BLaER1 treated with 17β-estradiol and CSF1 and Interleukin-3, amounts not matched to agents 10 nM and 100 nM (cell line): ENCODE results near the gene TRAPPC10.
"Not testable (repeated sequence)": the region's sequence is repeated elsewhere in the genome, so short reads cannot be mapped to it uniquely, and the experiment has no call there.

Experiments used
- H3K27ac ChIP-seq, 11 experiments: shearing (Covaris generic); formaldehyde crosslinking; 2 replicates each; pipeline ENCODE4 v1.8.1; 2022
- H3K27me3 ChIP-seq, 11 experiments: shearing (Covaris generic); formaldehyde crosslinking; 2 replicates each; pipeline ENCODE4 v1.8.1; 2022
- H3K36me3 ChIP-seq, 11 experiments: shearing (Covaris generic); formaldehyde crosslinking; 2 replicates each; pipeline ENCODE4 v1.8.1; 2022
- H3K4me1 ChIP-seq, 10 experiments: shearing (Covaris generic); formaldehyde crosslinking; 2 replicates each; pipeline ENCODE4 v1.8.1; 2022
- H3K4me2 ChIP-seq, 11 experiments: shearing (Covaris generic); formaldehyde crosslinking; 2 replicates each; pipeline ENCODE4 v1.8.1; 2022
- H3K4me3 ChIP-seq, 10 experiments: shearing (Covaris generic); formaldehyde crosslinking; 2 replicates each; pipeline ENCODE4 v1.8.1; 2022
- H3K9ac ChIP-seq, 11 experiments: shearing (Covaris generic); formaldehyde crosslinking; 2 replicates each; pipeline ENCODE4 v1.8.1; 2022
- H3K9me3 ChIP-seq, 11 experiments: shearing (Covaris generic); formaldehyde crosslinking; replicated peaks in 1 of 11; 2 replicates each; pipeline ENCODE4 v1.8.1; 2022
- H4K20me1 ChIP-seq, 11 experiments: shearing (Covaris generic); formaldehyde crosslinking; 2 replicates each; pipeline ENCODE4 v1.8.1; 2022
- Cebpa-rat ChIP-seq, 11 experiments: shearing (Covaris generic); IDR thresholded peaks; 2 replicates each; pipeline ENCODE4 v1.8.1; 2022

TRAPPC10 gene

DNA sequence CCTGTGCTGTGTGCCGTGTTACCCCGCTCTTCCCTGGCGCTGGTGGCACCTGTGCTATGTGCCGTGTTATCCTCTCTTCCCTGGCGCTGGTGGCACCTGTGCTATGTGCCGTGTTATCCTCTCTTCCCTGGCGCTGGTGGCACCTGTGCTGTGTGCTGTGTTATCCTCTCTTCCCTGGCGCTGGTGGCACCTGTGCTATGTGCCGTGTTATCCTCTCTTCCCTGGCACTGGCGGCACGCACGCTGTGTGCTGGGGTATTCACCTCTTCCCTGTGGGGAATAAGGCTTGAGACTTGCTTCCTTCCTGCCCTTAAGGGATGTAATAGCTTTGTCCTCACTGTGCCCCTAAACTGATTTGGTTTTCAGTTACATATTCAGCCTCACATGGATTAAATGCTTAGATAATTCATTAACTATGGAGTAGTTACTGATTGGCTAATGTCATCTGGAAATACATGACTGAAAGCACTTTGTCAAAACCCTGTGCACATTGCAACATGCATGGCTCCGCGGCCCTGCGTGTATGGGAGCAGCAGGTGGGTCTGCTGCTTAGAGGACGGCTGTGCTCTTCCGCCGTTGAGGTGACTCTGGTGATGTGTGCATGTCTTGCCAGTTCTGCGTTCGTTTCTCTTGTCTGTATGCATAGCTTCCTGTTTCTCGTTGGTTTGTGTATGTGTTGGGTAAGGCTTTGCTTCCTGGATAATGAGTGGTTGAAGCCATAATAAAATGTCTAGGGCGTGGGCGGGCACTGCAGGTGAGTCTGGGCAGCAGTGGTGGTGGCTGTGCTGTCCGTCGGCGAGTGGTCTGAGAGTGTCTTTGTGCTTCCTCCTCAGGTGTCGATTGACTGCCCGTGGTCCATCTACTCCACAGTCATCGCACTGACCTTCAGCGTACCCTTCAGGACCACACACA is 77.1 kb downstream of the TRAPPC10 start:
- 0 out of 22 replicates have a peak, but pooled peaks of 1 of the 11 experiments have one; percentile 25 for TF ChIP-seq Cebpa-rat (IDR thresholded peaks at IDR 0.05)
- H3K9ac ChIP-seq, result 0 out of 22 replicates have a peak overlapping the region, but pooled peaks of 1 of the 11 experiments have one; percentile 40
- peaks cover 28 to 81% (median 61%) of the 10 kb centered on the region in 11 experiments; a peak in 21 of 22 replicates for H4K20me1 ChIP-seq
- H3K4me3 ChIP-seq, result no peak overlapping the region
- peak overlapping the region in 10 of 11 experiments; percentile 3 to 91 (median 70); a peak in 19 of 22 replicates for H3K4me2 ChIP-seq
- peaks cover 20 to 56% (median 46%) of the 10 kb centered on the region in 10 experiments; a peak in 19 of 20 replicates for H3K4me1 ChIP-seq
- H3K36me3 ChIP-seq, result peaks cover 73 to 100% (median 98%) of the 10 kb centered on the region in 11 experiments
- no peaks in the 10 kb centered on the region for H3K9me3 ChIP-seq
- H3K27ac ChIP-seq, result peak overlapping the region in 8 of 11 experiments; percentile 3 to 55 (median 42); a peak in 14 of 22 replicates
- H3K27me3 ChIP-seq, result no peaks in the 10 kb centered on the region; a peak in 1 of 22 replicates

DNA sequence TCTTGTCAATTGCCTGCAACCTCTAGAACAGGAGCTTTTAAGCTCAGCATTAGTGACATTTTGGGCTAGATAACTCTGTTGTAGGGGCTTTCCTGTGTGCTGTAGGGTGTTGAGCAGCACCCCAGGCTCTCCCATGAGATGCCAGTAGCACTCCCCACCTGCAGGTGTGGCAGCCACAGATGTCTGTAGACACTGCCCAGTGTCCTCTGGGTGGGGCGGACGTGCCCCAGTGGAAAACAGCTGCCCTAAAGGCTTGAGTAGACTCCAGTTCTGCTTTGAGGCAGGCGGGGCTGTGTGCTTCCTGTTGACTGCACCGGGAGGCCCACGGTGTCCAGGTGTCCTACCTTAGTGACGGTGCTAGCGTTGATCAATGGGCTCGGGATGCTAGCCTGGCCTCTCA is 78.2 kb downstream of the TRAPPC10 start:
- no peak for TF ChIP-seq Cebpa-rat (IDR thresholded peaks at IDR 0.05)
- peaks cover 71 to 100% (median 95%) of the 10 kb centered on the region in 11 experiments for H3K36me3 ChIP-seq
- H3K4me1 ChIP-seq, result peaks cover 20 to 51% (median 43%) of the 10 kb centered on the region in 10 experiments; a peak in 19 of 20 replicates
- H3K9ac ChIP-seq, result peak overlapping the region in 3 of 11 experiments; percentile 4 to 40 (median 12); a peak in 4 of 22 replicates
- H3K27me3 ChIP-seq, result no peaks in the 10 kb centered on the region; a peak in 1 of 22 replicates
- peak overlapping the region in 8 of 11 experiments; percentile 61 to 91 (median 71); a peak in 16 of 22 replicates for H3K4me2 ChIP-seq
- peaks cover 28 to 70% (median 52%) of the 10 kb centered on the region in 11 experiments; a peak in 21 of 22 replicates for H4K20me1 ChIP-seq
- peak overlapping the region in 1 of 10 experiments; percentile 0; a peak in 1 of 20 replicates for H3K4me3 ChIP-seq
- H3K9me3 ChIP-seq, result no peaks in the 10 kb centered on the region
- peak overlapping the region in 7 of 11 experiments; percentile 9 to 55 (median 43); a peak in 11 of 22 replicates for H3K27ac ChIP-seq

- Histone ChIP-seq H3K9ac (no peak overlapping the region), H4K20me1 (peaks cover 19 to 51% (median 33%) of the 10 kb centered on the region in 11 experiments; a peak in 21 of 22 replicates), H3K27ac (no peak overlapping the region), H3K4me2 (no peak overlapping the region), H3K9me3 (no peaks in the 10 kb centered on the region), H3K27me3 (no peaks in the 10 kb centered on the region; a peak in 1 of 22 replicates), H3K4me1 (peaks cover 14 to 36% (median 34%) of the 10 kb centered on the region in 10 experiments; a peak in 19 of 20 replicates), H3K36me3 (peaks cover 58 to 84% (median 80%) of the 10 kb centered on the region in 11 experiments), H3K4me3 (no peak overlapping the region)
- no peak for TF ChIP-seq Cebpa-rat (IDR thresholded peaks at IDR 0.05)
Observed at GRCh38 chr21:44092211-44092610, 80.1 kb downstream of the TRAPPC10 start.

DNA sequence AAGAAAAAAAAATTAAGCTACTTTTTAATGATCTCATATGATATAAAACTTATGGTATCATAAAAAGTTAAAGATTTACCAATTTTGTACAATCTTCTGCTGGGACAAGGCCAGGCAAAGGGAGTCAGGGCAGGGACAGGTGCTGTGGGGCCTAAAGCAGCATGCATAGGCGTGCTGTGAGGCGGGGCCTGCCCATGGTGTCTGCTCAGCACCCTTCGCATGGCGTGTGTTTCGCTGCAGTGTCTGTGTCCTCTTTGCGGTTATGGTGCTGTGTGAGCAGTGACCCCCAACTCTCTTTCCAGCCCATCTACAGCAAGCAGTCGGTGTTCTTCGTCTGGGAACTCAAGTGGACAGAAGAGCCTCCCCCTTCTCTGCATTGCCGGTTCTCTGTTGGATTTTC is 81.7 kb downstream of the TRAPPC10 start:
- Histone ChIP-seq H3K9ac (no peak overlapping the region), H3K4me3 (no peak overlapping the region), H3K27ac (no peak overlapping the region), H3K9me3 (no peaks in the 10 kb centered on the region), H4K20me1 (peaks cover 3 to 36% (median 18%) of the 10 kb centered on the region in 11 experiments; a peak in 20 of 22 replicates), H3K36me3 (peaks cover 50 to 69% (median 66%) of the 10 kb centered on the region in 11 experiments), H3K27me3 (no peaks in the 10 kb centered on the region; a peak in 1 of 22 replicates), H3K4me2 (no peak overlapping the region), H3K4me1 (peaks cover 10 to 20% (median 19%) of the 10 kb centered on the region in 10 experiments; a peak in 18 of 20 replicates)
- no peak for TF ChIP-seq Cebpa-rat (IDR thresholded peaks at IDR 0.05)

- H3K9me3 ChIP-seq, result no peaks in the 10 kb centered on the region
- H3K4me1 ChIP-seq, result peaks cover 0 to 10% (median 8%) of the 10 kb centered on the region in 10 experiments; a peak in 16 of 20 replicates
- no peak overlapping the region for H3K4me3 ChIP-seq
- no peak overlapping the region for H3K9ac ChIP-seq
- no peak overlapping the region for H3K27ac ChIP-seq
- peaks cover 0 to 25% (median 7%) of the 10 kb centered on the region in 11 experiments; a peak in 13 of 22 replicates for H4K20me1 ChIP-seq
- no peak for TF ChIP-seq Cebpa-rat (IDR thresholded peaks at IDR 0.05)
- peaks cover 43 to 58% (median 56%) of the 10 kb centered on the region in 11 experiments; a peak in 21 of 22 replicates for H3K36me3 ChIP-seq
- H3K27me3 ChIP-seq, result no peaks in the 10 kb centered on the region; a peak in 1 of 22 replicates
- H3K4me2 ChIP-seq, result no peak overlapping the region
Observed at GRCh38 chr21:44094832-44095231, 82.7 kb downstream of the TRAPPC10 start.

DNA sequence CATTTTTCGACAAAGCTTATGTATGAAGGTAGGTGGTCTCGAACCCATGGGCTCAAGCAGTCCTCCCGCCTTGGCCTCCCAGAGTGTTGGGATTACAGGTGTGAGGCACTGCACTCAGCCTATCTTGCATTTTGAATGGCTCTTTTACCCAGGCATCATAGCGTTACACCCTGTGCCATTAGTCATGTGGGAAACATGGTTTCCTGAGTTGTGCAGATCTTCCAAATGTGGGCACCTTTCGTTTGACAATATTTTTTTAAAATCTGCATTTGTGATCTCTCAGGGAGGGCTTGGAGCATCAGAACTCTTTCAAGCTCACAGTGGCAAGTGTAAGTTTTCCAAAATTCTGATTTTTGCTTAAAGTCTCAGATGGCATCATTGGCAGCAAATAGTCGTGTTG is 86.4 kb downstream of the TRAPPC10 start:
- H3K9ac ChIP-seq, H3K4me2 ChIP-seq, H3K4me3 ChIP-seq, H3K27me3 ChIP-seq, H4K20me1 ChIP-seq, H3K9me3 ChIP-seq, H3K27ac ChIP-seq, H3K4me1 ChIP-seq: not testable (repeated sequence)
- H3K36me3 ChIP-seq, result peaks cover 15 to 22% (median 19%) of the 10 kb centered on the region in 11 experiments; a peak in 21 of 22 replicates

GRCh38 chr21:44098964-44099363 is 86.9 kb downstream of the TRAPPC10 start:
- not testable (repeated sequence) for H3K27ac ChIP-seq, H3K9me3 ChIP-seq, H3K4me2 ChIP-seq, H3K27me3 ChIP-seq, H3K4me3 ChIP-seq, H3K9ac ChIP-seq, H3K4me1 ChIP-seq, H4K20me1 ChIP-seq
- peaks cover 10 to 17% (median 15%) of the 10 kb centered on the region in 11 experiments; a peak in 21 of 22 replicates for H3K36me3 ChIP-seq

GRCh38 chr21:44107026-44107501 is 95.0 kb downstream of the TRAPPC10 start, which contains the start of gene PWP2:
Gene PWP2, plus strand, starts transcription at chr21:44107399. Its CDS starts 18 bp downstream, at chr21:44107417.
- Histone ChIP-seq H3K4me3 (peak within 1 kb of the TSS in 9 of 10 experiments; percentile 37 to 61 (median 51); a peak in 13 of 20 replicates), H3K9ac (peak within 1 kb of the TSS in 1 of 11 experiments; percentile 58; a peak in 2 of 22 replicates)
- H3K4me1 ChIP-seq, H3K4me2 ChIP-seq, H3K27ac ChIP-seq, H3K36me3 ChIP-seq, H3K27me3 ChIP-seq, H4K20me1 ChIP-seq, H3K9me3 ChIP-seq: not testable (repeated sequence)

DNA sequence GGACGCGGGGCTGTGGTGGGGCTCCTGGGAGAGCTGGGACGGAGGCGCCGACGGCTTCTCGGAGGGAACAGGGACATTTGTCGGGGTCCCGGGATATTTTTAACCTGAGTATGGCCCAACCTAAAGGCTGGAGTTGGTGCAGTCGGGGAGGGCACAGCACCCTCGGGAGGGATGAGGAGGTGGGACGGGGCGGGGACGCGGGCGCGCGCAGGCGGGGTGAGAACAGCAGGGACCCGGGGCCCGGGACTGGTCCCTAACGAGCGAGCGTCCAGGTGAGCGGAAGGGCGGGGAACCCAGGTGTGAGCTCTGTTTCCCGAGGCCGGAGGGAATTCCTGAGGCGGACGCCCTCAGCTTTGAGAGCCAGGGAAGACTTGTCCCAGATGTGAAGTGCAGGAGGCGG is 95.5 kb downstream of the TRAPPC10 start:
- not testable (repeated sequence) for H3K4me2 ChIP-seq, H3K4me1 ChIP-seq, H3K9me3 ChIP-seq, H3K27me3 ChIP-seq, H4K20me1 ChIP-seq, H3K27ac ChIP-seq, H3K36me3 ChIP-seq
- Histone ChIP-seq H3K9ac (0 out of 22 replicates have a peak overlapping the region, but pooled peaks of 1 of the 11 experiments have one; percentile 58), H3K4me3 (peak overlapping the region in 9 of 10 experiments; percentile 37 to 61 (median 51); a peak in 10 of 20 replicates)

GRCh38 chr21:44113702-44114371 is 101.7 kb downstream of the TRAPPC10 start:
- H3K9me3 ChIP-seq, H3K27ac ChIP-seq, H4K20me1 ChIP-seq, H3K9ac ChIP-seq, H3K4me1 ChIP-seq, H3K4me2 ChIP-seq, H3K4me3 ChIP-seq, H3K36me3 ChIP-seq, H3K27me3 ChIP-seq: not testable (repeated sequence)

DNA sequence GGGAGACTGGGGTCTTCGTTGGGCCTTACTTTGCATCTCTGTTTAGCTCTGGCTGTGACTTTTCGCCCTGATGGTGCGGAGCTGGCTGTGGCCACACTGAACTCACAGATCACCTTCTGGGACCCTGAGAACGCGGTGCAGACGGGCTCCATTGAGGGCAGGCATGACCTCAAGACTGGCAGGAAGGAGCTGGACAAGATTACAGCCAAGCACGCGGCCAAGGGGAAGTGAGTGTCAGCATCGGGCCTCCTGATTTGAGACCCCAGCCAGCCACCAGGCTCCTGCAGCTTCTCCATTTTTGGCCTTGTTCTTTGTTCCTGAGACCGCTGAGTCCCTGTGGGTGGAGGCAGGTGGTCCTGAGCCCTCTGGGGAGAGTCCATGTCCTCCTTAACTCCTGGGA is 110.0 kb downstream of the TRAPPC10 start:
- not testable (repeated sequence) for H3K4me3 ChIP-seq, H3K4me2 ChIP-seq, H3K27me3 ChIP-seq, H4K20me1 ChIP-seq, H3K36me3 ChIP-seq, H3K27ac ChIP-seq, H3K9ac ChIP-seq, H3K9me3 ChIP-seq, H3K4me1 ChIP-seq

GRCh38 chr21:44127827-44128226 is 115.7 kb downstream of the TRAPPC10 start:
- not testable (repeated sequence) for H3K4me2 ChIP-seq, H3K4me3 ChIP-seq, H3K27ac ChIP-seq, H3K27me3 ChIP-seq, H3K4me1 ChIP-seq, H4K20me1 ChIP-seq, H3K36me3 ChIP-seq, H3K9ac ChIP-seq, H3K9me3 ChIP-seq
